ENCODE measurements around the gene SCUBE1.
A peak's percentile ranks its signal among the peaks of the same experiment; 100 is the strongest.

SCUBE1 gene

DNA sequence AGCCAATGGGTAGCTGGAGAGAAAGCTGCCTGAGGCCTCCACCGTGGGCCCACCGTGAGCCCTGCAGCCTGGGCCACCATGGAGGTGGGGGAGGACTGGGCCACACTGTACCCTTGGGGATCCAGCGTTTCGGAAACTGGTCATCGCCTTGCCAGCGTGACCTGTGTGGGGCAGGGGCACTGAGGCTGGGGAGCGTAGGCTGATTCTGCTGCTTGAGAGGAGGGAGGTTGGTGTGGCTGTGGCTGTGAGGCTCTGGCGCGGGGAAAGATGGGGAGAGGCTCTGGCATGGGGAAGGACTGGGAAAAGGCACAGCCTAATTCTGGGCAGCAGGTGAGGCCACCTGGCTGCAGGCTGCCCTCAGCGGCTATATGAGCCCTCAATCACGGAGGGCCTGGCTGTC is 143.6 kb downstream of the SCUBE1 start:
- no peak for DNase-seq (ENCODE audit: low read depth)

DNA sequence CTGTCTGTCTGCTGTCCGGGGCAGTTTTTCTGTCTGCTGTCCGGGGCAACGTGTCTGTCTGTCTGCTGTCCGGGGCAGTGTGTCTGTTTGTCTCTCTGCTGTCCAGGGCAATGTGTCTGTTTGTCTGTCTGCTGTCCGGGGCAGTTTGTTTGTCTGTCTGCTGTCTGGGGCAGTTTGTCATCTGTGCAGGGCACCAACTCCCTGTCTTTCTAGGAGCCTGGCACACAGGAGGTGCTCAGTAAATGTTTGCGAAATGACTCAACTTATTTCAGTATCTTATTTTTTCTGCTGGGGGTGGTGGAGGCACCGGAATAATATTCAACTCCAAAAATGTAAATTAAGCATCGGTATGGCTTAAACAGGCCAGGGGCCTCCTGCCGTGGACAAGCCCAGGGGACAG is 144.2 kb downstream of the SCUBE1 start:
- DNase-seq (ENCODE audit: low read depth), result no peak

DNA sequence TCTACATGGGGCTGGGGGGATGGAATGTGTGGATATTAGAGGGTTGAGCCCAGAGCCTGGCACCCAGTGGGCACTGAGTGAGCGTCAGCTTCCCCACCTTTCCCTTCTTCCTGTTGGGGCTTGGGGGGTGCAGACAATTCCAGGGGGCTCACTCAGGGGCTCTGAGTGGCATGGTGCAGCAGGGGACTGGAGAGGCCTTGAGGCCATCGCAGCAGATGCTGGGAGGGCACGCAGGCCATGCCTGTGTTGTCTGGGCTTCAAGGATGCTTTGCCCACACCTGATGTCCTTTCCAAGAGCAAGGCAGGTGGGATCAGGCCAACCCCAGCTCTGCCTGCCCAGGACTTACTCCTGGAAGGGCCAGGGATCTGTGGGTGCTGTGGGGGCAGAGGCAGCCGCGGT is 145.0 kb downstream of the SCUBE1 start:
- no peak for DNase-seq (ENCODE audit: low read depth)

- no peak for DNase-seq (ENCODE audit: low read depth)
These were observed 145.8 kb downstream of the SCUBE1 start for GRCh38 chr22:43197271-43197941.

- no peak for DNase-seq (ENCODE audit: low read depth)
These were observed 151.3 kb downstream of the SCUBE1 start for GRCh38 chr22:43191831-43192230.

- DNase-seq (ENCODE audit: low read depth), result no peak
These were observed 154.2 kb downstream of the SCUBE1 start for GRCh38 chr22:43188829-43189545.

GRCh38 chr22:43187171-43188099 is 155.7 kb downstream of the SCUBE1 start:
- DNase-seq (ENCODE audit: low read depth), result peak; percentile 90

- peak; percentile 21 for DNase-seq (ENCODE audit: low read depth)
These were observed 156.7 kb downstream of the SCUBE1 start, which contains the start of gene TTLL12 for GRCh38 chr22:43186272-43187170. TTLL12 (minus strand) TSS chr22:43187134; CDS start chr22:43187069, 65 bp downstream.

DNA sequence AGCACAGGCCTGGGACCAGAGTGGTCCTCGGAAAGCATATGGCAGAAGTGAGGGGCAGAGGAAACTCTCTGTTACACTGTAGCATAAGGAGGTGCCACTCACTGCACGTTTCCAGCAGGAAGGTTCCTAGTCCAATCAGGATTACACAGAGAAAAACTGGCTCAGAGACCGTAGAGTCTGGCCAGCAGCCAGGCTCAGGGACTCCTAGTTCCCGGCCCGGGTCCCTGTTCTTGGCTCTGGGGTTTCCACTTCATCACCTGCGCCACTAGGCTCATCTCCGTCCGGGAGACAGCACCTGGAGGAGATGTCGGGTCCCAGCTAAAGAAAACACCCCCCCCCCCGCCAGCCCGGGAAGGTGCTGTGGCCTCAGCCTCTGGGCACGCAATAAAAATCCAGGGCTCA is 157.3 kb downstream of the SCUBE1 start:
- no peak for DNase-seq (ENCODE audit: low read depth)

DNA sequence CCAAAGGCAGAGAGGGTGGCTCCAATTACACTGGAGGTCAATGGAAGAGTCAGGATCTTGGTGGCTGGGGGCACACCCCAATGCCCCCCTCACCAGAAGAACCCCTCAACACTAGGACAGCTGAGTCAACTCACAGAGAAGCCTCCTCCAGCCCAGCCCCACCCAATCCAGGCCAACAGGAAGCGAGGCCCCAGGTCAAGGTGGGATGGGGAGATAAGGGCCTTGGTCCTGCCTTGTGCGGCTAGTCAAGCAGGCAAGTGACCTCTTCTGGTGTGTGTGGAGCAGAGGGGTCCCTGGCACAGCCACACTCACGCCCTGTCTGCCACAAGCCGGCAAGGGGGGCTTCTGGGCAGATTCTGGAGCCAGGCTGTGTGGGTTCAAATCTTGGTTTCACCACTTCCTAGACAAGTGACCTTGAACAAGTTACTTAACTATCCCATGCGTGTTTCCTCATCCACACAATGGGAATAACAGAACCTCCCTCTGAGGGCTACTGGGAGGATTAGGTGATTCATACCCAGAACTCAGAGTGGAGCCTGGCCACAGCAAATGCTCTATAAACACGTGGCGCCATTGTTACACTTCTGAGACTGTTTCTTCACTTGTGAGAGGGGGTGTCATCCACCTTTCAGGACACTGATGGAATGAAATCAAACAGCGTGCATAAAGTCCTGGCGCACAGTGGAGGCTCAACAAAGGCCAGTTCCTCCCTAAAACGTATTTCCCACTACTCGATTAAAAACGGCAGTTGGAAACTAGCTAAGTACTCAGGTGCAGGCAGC is 159.5 kb downstream of the SCUBE1 start:
- DNase-seq (ENCODE audit: low read depth), result no peak

DNA sequence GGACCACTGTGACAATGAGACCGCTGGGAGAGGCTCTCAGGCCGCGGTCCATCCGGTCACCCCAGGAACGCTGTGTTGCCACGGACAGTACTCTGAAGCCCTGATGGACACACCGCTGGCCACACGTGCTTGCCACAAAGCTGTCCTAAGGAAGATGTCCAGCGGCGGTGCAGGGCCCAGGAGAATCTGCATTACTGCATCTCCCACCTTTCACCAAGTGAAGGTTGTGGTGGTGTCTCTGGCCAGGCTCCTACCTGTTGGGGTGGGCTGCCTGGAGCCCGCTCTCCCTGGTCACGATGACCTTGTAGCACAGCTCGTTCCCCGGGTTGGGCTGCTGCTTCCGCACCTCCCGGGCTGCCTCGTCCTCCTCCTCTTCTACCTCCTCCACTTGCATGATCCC is 160.4 kb downstream of the SCUBE1 start:
- DNase-seq (ENCODE audit: low read depth), result no peak

DNA sequence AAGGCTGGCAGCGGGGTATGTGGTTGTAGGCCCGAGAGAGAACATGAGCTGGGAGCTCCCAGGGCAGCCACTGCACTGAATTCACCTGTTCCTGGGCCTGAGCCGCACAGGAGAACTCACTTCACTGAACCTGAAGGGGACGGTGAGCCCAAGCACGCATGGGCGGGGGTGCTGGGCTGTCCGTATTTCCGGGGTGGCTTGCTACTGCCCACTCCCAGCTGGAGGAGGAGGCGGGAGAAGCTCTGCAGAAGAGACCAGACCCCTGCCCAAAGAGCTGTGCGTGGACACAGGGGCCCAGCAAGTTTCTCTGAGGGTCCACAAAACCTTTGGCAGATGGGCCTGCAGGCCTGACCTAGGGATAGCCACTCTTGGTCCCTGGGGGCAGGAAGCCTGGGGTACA is 161.1 kb downstream of the SCUBE1 start:
- DNase-seq (ENCODE audit: low read depth), result no peak

GRCh38 chr22:43181321-43182076 is 161.7 kb downstream of the SCUBE1 start:
- DNase-seq (ENCODE audit: low read depth), result no peak

DNA sequence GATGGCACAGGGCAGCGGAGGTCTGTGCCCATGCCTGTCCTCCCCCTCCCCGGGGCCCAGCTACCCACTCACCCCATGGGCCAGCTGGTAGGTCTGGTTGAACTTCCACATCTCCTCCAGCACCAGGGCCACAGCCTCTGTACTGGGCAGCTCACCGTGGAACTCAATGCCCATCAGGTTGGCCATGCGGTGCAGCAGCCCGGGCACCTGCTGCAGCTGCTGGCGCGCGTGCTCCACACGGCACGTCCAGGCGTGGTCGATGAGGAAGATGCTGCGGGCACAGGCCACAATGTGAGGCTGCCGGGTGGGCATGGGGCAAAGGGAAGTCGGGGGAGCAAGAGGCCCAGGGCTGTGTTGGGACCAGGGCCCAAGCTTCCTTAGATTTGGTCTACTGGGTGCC is 162.5 kb downstream of the SCUBE1 start:
- DNase-seq (ENCODE audit: low read depth), result no peak

DNA sequence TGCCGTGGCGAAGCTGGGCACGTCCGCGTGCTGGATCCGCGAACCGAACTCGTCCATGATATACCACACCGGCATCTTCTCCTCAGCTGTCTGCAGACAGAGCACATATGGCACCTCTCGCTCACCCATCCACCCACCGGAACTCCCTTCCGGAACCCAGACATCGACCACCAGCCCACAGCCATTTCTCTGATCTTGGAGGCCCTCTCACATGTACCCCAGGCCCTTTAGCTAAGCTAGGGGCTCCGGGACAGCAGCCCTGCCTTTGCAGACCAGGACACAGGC is 163.3 kb downstream of the SCUBE1 start:
- DNase-seq (ENCODE audit: low read depth), result no peak

GRCh38 chr22:43179146-43179910 is 163.8 kb downstream of the SCUBE1 start:
- DNase-seq (ENCODE audit: low read depth), result no peak

GRCh38 chr22:43177479-43177878 is 165.7 kb downstream of the SCUBE1 start:
- DNase-seq (ENCODE audit: low read depth), result no peak

- no peak for DNase-seq (ENCODE audit: low read depth)
These were observed 167.1 kb downstream of the SCUBE1 start for GRCh38 chr22:43176090-43176489.

DNA sequence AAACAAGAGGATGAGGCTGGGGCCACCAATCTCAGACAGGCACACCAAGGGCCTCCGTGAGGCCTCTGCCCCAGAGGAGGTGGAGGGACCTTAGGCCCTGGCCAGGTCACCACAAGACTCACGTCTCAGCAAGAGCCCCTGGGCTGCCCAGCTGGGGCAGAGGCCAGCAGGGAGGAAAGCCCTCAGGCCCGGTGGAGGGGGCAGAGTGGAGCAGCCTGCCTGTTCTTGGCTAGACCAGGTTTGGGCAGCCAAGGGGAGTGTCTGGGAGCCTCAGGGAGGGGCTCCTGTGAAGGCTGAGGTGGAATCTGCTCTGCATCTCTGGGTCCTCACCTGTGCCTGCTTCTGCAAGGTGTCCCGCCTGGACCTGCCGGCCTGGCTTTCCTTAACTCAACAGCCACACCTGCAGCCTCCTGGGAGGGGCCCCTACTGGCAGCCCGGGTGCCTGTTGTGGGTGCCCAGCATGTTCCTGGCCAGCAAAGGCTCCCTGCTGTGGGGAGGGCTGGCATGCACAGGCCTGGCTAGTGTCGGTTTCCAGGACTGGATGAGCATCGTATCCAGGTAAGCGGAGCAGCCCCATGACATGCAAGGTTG is 168.1 kb downstream of the SCUBE1 start:
- DNase-seq (ENCODE audit: low read depth), result no peak

Measured in stimulated activated CD8-positive, alpha-beta memory T cell treated with anti-CD3 and anti-CD28 coated beads, Interleukin-12 subunit alpha, Interleukin-12 subunit beta, amount 100 ng/mL, for 1 hour (primary cell).